Upper lobe of right lung (tissue), 1 donor: ENCODE data around the gene NAGK. TPM values are rescaled to one million over a fixed set of nuclear protein-coding genes. Genes with fewer than 3 reads are reported as not detected.
"Not testable (repeated sequence)": the region's sequence is repeated elsewhere in the genome, so short reads cannot be mapped to it uniquely, and the experiment has no call there.

Source experiments
- ATAC-seq: fragments of 200-7000 bp; cut with Tn5 transposase; one replicate; pipeline ENCODE4 v1.9.1; 2020; ENCODE audit warnings: mild to moderate bottlenecking, moderate library complexity
- DNase-seq: peaks from one replicate; pipeline ENCODE4 v3.0.0-alpha.2; 2020
- H3K27ac ChIP-seq: fragments of 200-600 bp; one replicate; pipeline ENCODE4 v1.8.0; 2022
- H3K27me3 ChIP-seq: fragments of 200-600 bp; one replicate; pipeline ENCODE4 v1.8.0; 2022; ENCODE audit warnings: mild to moderate bottlenecking
- H3K36me3 ChIP-seq: fragments of 200-600 bp; one replicate; pipeline ENCODE4 v1.8.0; 2022
- H3K4me1 ChIP-seq: fragments of 200-600 bp; one replicate; pipeline ENCODE4 v1.8.0; 2022
- H3K4me3 ChIP-seq: fragments of 200-600 bp; one replicate; pipeline ENCODE4 v1.8.0; 2022; ENCODE audit warnings: mild to moderate bottlenecking
- H3K9me3 ChIP-seq: fragments of 200-600 bp; one replicate; pipeline ENCODE4 v1.8.0; 2022
- CTCF ChIP-seq: fragments of 200-600 bp; IDR thresholded peaks from one replicate; pipeline ENCODE4 v1.8.0; 2022; ENCODE audit warnings: antibody characterized with exemption
- intact Hi-C: fragments of 100-400 bp; cut with DNase I; formaldehyde crosslinking; loops from one replicate; pipeline ENCODE4 v1.11.0; 2022
- total RNA-seq: library from RNA; stranded (reverse); fragmentation: NEBNext Ultra II Directional; extraction: Animal tissue kit (Norgen Biotek cat#: 25700); gene quantifications from one replicate; pipeline ENCODE4 v1.2.1, GENCODE V29; 2021
- donor health status: DM: no; HTN: yes; CAD: no; lungs with severe emphysema.

NAGK gene
- total RNA-seq, 1 donor from 2014 or later = 126 TPM

DNA sequence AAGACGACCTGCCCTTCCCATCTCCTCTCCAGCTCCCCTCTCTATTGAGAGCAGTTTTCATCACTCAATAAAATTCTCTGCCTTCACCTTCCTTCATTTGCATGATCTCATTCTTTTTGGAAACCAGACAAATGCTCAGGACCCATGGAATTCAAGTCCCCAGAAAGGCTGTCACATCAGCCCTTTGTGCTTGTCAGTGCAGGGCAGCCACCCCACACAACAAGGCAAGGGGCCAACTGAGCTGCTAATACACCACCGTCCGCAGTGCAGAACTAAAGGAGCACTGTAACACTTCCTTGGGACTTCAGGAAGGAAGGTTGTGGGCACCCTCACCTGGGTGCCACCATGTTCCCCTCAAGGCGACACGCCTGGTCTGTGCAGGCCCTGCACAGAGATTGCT, 35.4 kb downstream of the NAGK start:
- Histone ChIP-seq H3K36me3 (peaks cover 12% of the 10 kb centered on the region), H3K4me3 (no peak overlapping the region), H3K4me1 (no peaks in the 10 kb centered on the region), H3K9me3 (no peaks in the 10 kb centered on the region), H3K27me3 (no peaks in the 10 kb centered on the region), H3K27ac (no peak overlapping the region)
- TF ChIP-seq CTCF = no peak
- DNase-seq (no peak), ATAC-seq (no peak)
- intact Hi-C loops = no loop called here

GRCh38 chr2:71106463-71106862, 38.0 kb downstream of the NAGK start:
- H3K27ac ChIP-seq, ATAC-seq, DNase-seq, H3K27me3 ChIP-seq, H3K4me3 ChIP-seq, H3K4me1 ChIP-seq, intact Hi-C loops, H3K9me3 ChIP-seq: not testable (repeated sequence)
- peaks cover 24% of the 10 kb centered on the region for H3K36me3 ChIP-seq

- H3K27me3 ChIP-seq = no peaks in the 10 kb centered on the region
- ATAC-seq (no peak), DNase-seq (no peak)
- peaks cover 24% of the 10 kb centered on the region for H3K36me3 ChIP-seq
- no peaks in the 10 kb centered on the region for H3K9me3 ChIP-seq
- intact Hi-C loops = no loop called here
- H3K4me3 ChIP-seq = no peak overlapping the region
- H3K27ac ChIP-seq = no peak overlapping the region
- H3K4me1 ChIP-seq = no peaks in the 10 kb centered on the region
- TF ChIP-seq CTCF = no peak
Observed at GRCh38 chr2:71108091-71108490, 39.6 kb downstream of the NAGK start.

DNA sequence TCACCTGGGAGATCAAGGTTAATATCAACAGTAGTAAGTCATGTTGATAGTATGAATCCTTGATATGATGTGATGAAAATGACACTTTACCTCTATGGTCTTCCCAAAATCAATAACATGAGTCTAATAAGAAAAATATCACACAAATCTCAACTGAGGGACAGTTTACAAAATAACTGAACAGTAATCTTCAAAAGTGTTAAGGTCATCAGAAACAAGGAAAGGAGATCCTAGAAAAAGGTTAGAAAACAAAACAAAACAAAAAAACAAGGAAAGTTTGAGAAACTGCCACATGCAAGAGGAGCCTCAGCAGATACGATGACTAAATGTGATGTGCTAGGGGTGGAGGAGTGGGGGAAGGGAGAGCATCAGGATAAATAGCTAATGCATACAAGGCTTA, 45.4 kb downstream of the NAGK start:
- H3K4me1 ChIP-seq = no peaks in the 10 kb centered on the region
- DNase-seq = no peak
- H3K9me3 ChIP-seq = no peaks in the 10 kb centered on the region
- H3K36me3 ChIP-seq = peaks cover 53% of the 10 kb centered on the region
- no peak for ATAC-seq
- H3K27me3 ChIP-seq = no peaks in the 10 kb centered on the region
- H3K27ac ChIP-seq = no peak overlapping the region
- intact Hi-C loops = no loop called here
- TF ChIP-seq CTCF = no peak
- no peak overlapping the region for H3K4me3 ChIP-seq

DNA sequence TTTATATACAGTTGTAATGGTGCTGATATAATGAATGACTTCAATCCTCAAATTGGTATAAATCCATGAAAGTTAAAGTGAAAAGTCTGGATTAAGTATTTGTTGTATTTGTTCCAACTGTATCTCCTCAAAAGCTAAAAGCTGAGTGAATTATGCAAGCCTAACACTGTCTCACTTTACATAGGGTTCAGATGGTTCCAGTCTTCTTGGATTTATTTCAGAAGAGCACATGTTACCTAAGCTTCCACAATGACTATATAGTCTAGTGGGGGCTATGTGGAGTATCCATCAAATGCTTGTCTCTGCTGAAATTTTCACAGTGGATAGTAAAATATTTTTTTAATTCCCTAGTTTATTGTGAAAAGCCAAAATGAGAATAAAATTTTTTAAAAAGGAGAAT, 48.6 kb downstream of the NAGK start:
- Histone ChIP-seq H3K4me3 (no peak overlapping the region), H3K9me3 (no peaks in the 10 kb centered on the region), H3K27ac (no peak overlapping the region), H3K36me3 (peaks cover 57% of the 10 kb centered on the region), H3K4me1 (no peaks in the 10 kb centered on the region), H3K27me3 (no peaks in the 10 kb centered on the region)
- DNase-seq (no peak), ATAC-seq (no peak)
- intact Hi-C loops = no loop called here
- no peak for TF ChIP-seq CTCF

DNA sequence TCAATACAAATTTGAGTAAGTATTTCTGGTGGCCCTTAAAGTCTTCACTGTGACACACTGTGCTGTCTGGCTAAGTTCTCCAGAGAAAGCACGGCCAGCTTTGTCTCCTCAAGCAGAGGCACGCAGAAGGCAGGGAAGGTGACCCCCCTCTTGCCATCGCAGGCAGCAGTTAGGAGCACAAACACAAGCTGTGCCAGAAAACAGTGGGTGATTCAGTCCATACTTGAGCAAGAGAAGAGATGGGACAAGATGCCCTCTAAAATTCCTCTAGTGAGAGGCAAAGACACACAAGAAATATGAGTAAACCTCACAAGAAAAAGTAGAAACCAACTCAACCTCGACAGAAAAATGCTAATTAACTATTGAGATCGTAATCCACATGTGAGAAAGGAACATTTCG, 51.7 kb downstream of the NAGK start:
- no peak overlapping the region for H3K4me3 ChIP-seq
- TF ChIP-seq CTCF = no peak
- intact Hi-C loops = no loop called here
- no peaks in the 10 kb centered on the region for H3K9me3 ChIP-seq
- peaks cover 53% of the 10 kb centered on the region for H3K36me3 ChIP-seq
- ATAC-seq (no peak), DNase-seq (no peak)
- no peaks in the 10 kb centered on the region for H3K4me1 ChIP-seq
- H3K27me3 ChIP-seq = no peaks in the 10 kb centered on the region
- no peak overlapping the region for H3K27ac ChIP-seq
